HL-60/S4 (cell line): ENCODE data around the gene FBXO15.

Source experiments
- in situ Hi-C: fragments of 300-500 bp; cut with MboI; formaldehyde crosslinking; loops from 2 replicates; pipeline ENCODE4 v1.14.3; 2022; ENCODE audit warnings: low sequenced_read_pairs

FBXO15 gene

DNA sequence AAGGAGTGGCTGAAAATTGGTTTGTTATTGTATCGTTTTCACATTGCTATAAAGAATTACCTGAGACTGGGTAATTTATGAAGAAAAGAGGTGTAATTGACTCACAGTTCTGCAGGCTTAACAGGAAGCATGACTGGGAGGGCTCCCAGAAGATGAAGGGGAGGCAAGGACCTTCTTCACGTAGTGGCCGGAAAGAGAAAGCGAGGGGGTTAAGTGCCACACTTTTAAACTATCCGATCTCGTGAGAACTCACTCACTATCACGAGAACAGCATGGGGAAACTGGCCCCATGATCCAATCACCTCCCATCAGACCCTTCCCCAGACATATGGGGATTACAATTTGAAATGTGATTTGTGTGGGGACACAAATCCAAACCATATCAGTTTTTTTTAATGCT is 81.6 kb downstream of the FBXO15 start:
- in situ Hi-C loops: no loop called here

DNA sequence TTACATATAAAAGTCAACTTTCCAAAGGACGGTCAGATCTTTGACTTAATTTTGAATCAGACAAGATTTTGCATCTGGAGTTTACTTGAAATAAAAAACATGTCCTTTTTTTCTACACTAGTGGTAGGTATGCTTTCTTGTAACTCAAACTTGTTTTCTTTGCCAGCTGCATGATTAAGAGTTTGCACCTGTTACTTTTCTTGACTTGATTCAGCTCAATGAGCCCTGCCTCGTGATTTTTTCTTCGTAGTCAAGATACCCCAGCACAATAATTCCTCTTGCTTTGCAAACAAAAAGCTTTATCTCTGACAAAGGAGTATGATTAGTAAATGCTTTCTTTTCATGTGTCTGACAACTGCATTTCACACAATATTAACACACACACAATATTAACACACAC is 82.3 kb downstream of the FBXO15 start:
- in situ Hi-C loops: no loop called here

DNA sequence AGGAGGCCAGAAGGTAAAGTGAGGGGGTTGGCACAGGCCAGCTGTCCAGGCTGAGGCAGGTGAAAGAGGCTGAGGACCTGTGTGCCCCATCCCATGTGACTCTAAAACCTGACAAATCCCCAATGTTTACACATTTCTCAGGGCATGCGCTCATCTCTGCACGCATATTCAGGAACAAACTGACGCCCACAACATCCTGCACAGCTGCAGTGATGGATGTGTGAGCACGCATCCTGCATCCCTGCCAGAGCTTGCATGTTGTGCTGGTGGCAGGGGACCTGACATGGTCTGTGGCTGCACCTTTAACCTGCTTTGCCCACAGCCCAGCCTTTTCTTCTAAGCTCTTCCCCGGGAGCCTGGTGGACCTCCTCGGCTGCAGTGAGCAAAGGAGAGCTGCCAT is 83.1 kb downstream of the FBXO15 start:
- in situ Hi-C loops: no loop called here

DNA sequence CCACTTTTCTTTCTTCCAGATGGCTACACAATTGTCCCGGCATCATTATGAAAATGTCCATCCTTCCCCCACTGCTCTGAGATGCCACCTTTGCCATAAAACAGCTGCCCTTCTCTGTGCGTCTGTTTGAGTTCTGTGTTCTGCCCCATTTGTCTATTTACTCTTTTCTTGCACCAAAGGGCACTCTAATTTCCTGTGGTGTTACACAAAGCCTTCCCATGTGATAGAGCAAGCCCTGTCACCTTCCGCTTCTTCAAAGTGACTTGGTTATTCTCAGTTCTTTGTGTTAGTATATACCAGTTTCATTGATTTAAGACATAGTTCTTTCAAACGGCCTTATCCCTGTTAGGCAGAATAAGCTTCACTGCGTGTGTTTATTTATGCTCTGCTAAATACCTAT is 84.1 kb downstream of the FBXO15 start:
- in situ Hi-C loops: no loop called here

DNA sequence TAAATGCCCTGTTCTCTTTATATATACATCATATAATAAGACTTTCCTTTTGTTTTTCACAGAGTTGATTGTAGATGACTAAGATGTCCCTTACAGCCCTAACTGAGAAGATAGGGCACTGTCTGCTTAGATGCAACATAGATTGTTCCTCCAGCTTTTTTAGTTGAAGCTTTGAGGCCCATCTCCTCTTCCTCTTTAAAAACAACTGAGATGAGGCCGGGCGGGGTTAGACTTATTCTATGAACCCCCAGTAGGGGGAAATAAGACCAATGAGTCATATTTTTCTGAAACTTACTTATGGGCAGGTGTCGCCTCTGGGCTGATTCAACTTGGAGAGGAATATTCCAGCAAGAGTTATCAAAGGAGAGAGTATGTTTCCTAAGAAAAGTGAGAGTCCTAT is 84.6 kb downstream of the FBXO15 start:
- in situ Hi-C loops: no loop called here

DNA sequence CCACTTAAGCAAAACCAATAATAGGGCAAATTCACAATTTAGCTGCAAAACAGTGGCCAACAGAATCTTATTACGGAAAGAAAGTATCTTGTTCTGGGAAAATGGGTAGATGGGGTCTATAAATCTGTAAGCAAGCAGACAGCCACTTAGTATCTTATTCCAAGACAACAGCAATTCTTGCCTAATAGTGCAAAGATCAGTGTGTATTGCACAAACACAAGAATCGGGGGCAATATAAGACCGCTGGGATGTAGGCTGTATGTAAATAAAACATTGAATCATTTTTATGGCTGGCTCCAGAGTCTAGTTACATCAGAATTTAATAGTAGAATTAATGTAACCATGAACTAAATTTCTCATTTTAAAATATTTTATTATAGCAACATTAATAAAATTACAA is 85.6 kb downstream of the FBXO15 start:
- in situ Hi-C loops: no loop called here

DNA sequence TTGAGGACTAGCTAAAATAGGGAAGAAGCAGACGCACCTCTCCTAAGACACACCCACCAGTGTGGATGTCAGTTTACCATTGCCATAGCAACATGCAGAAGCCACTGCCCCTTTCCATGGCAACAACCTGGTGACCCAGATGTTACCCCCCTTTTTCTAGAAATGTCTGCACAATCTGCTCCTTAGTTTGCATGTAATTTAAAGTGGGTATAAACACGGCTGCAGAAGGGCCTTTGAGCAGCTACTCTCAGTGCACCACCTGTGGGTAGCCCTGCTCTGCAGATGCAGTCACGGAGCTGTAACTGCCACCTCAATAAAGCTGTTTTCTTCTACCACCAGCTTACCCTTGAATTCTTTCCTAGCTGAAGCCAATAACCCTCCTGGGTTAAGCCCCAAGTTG is 87.1 kb downstream of the FBXO15 start:
- in situ Hi-C loops: no loop called here

DNA sequence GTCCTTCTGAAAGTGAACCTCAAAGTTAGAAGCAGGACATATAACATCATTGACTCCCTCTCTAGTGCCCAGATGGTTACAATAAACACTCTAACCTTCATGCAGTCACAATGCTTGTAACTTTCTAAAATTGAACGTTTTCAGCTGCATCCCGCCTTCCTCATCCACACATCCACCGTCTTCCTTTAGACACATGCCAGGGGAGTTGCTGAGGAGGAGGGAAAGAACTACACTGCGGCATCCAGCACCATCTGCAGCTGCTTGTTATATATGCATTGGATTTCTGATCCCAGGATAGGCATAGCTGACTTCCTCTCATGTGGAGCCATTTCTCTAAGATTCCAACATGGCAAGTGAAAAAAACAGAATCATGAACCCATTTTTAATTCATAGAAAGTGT is 96.8 kb downstream of the FBXO15 start:
- in situ Hi-C loops: no loop called here

DNA sequence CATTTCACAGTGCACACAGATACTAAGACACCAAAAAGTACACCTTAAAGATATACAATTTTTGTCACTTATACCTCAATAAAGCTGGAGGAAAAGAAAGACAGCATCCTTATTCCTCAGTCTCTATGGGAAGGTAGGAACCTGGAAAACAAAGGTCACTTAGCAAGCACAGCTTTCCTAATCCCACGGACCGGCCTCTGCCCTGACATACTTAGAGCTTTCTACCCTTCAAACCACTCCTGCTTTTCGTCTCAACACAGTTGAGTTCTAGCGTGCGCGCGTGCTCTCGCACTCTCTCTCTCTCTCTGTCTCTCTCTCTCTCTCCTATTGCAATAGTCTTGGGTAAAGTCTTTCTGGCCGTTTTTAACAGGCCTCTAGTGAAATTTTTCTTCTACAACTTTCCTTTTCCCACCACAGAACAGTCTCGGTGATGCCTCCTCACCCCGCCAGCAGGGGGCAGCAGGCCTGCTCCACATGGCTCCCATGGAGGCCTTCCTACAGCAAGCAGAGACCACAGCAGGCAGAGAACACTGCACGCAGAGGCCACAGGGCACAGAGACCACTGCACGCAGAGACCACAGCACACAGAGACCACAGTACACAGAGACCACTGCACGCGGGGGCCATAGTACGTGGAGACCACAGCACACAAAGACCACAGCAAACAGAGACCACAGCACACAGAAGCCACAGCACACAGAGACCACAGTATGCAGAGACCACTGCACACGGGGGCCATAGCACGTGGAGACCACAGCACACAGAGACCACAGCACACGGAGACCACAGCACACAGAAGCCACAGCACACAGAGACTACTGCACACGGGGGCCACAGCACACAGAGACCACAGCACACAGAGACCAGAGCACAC is 106.9 kb downstream of the FBXO15 start:
- in situ Hi-C loops: no loop called here

DNA sequence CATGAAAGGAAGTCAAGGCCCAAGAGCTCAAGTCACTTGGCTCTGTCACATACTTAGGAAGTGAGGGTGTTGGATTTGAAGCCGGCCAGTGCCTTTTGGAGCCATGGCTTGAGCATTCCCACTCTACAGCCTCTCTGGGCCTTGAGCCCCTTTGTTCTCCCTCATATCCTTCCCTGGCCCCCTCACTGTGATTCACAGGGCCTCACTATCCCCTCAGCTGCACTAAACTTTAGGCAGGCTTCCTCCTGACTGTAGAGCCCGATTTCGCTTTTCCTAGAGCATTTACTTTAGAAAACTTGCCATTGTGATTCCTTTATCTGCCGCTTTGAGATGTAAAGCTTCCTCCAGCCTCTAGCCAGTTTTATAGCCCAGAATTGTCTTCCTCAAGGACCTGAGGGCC is 107.6 kb downstream of the FBXO15 start:
- in situ Hi-C loops: no loop called here

DNA sequence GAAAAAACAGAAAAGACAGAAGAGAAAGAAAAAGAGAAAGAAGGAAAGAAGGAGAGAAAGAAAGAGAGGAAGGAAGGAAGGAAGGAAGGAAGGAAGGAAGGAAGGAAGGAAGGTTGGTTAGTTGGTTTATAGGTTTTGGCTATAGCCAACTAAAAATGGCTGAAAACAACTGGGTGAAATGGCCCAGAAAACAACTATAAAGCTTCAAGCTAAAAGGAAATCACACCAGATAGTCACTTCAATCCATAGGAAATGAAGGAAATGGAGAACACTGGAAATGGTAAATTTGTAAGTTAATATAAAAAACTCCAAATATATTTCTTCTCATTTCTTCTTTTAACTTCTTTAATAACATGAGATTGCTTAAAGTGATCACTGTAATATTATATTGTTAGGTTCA is 118.5 kb downstream of the FBXO15 start:
- in situ Hi-C loops: no loop called here
